ENCODE measurements around the gene TOPAZ1. TPM values are rescaled to one million over a fixed set of nuclear protein-coding genes. Genes with fewer than 3 reads are reported as not detected.

The TOPAZ1 gene
- total and polyA plus RNA-seq, 2 of the 8 experiments (the other 6 are each of a cell fraction or from before 2014, with no cell fraction given) = not detected

GRCh38 chr3:44330444-44330843, 88.8 kb downstream of the TOPAZ1 start:
- no peak overlapping the region for H3K23ac ChIP-seq (ENCODE audit: insufficient read length)
- TF ChIP-seq ASH2L (IDR thresholded peaks at IDR 0.05; ENCODE audit: low read length) (no peak), CHD1 (IDR thresholded peaks at IDR 0.05; ENCODE audit: low read depth, low read length) (no peak), SIRT6 (IDR thresholded peaks at IDR 0.05; ENCODE audit: low read length) (no peak), SIN3A (conservative IDR thresholded peaks at IDR 0.05 in 1 of 2, IDR thresholded peaks at IDR 0.05 in 1 of 2; ENCODE audit: low read depth in 1 of 2, low read length in 2 of 2) (no peak), NANOG (IDR thresholded peaks at IDR 0.05; ENCODE audit: insufficient read depth, low read depth, low read length, poor library complexity, severe bottlenecking) (no peak), POLR2A (IDR thresholded peaks at IDR 0.05; ENCODE audit: control extremely low read depth in 1 of 2, low read depth in 2 of 2, low read length in 2 of 2) (no peak), MAFK (IDR thresholded peaks at IDR 0.05; ENCODE audit: low read depth, low read length) (no peak), CBX5 (IDR thresholded peaks at IDR 0.05; ENCODE audit: low read depth, low read length) (no peak), SAP30 (IDR thresholded peaks at IDR 0.05; ENCODE audit: insufficient read depth, insufficient replicate concordance, low read length) (no peak), CTCF (IDR thresholded peaks at IDR 0.05; ENCODE audit: control extremely low read depth in 1 of 3, insufficient read depth in 1 of 3, low read depth in 1 of 3, low read length in 3 of 3) (no peak), KDM5A (IDR thresholded peaks at IDR 0.05; ENCODE audit: low read length) (no peak), CREB1 (IDR thresholded peaks at IDR 0.05) (no peak)
- TF ChIP-seq, protein P1, sequence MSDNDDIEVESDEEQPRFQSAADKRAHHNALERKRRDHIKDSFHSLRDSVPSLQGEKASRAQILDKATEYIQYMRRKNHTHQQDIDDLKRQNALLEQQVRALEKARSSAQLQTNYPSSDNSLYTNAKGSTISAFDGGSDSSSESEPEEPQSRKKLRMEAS (IDR thresholded peaks at IDR 0.05) = no peak

More at GRCh38 chr3:44330444-44330843, 88.8 kb downstream of the TOPAZ1 start:
- no peaks in the 10 kb centered on the region for H3K36me3 ChIP-seq (ENCODE audit: control insufficient read depth in 2 of 4, insufficient read depth in 4 of 4, low read length in 3 of 4)
- no peak overlapping the region for H2AK5ac ChIP-seq (ENCODE audit: low read depth, low read length)
- no peaks in the 10 kb centered on the region for H3K23me2 ChIP-seq (ENCODE audit: low read depth, low read length)
- WGBS, 2 experiments (ENCODE audit: extremely low coverage in 1 of 2, insufficient coverage in 1 of 2, insufficient read length in 1 of 2, insufficient replicate concordance in 2 of 2, low coverage in 1 of 2, low lambda C conversion rate in 2 of 2, missing lambda C conversion rate in 1 of 2) = 86% methylated on average over 2 of the region's 2 CpGs; no CpG with 5 or more reads in 1 of the 2 experiments
- no peak overlapping the region for H2BK120ac ChIP-seq (replicated peaks; ENCODE audit: low read depth, low read length)
- no peak overlapping the region for H3K4me3 ChIP-seq (ENCODE audit: extremely low read depth in 1 of 4, insufficient read depth in 2 of 4, low read depth in 3 of 4, low read length in 4 of 4)
- H3K4me2 ChIP-seq (ENCODE audit: insufficient read depth in 1 of 2, low read depth in 2 of 2, low read length in 2 of 2) = no peak overlapping the region
- H4K20me1 ChIP-seq (replicated peaks in 1 of 2; ENCODE audit: control insufficient read depth in 1 of 2, insufficient read depth in 2 of 2, low read length in 2 of 2) = no peaks in the 10 kb centered on the region
- no peak overlapping the region for H3K27ac ChIP-seq (ENCODE audit: low read depth, low read length)
- H3K9me3 ChIP-seq (ENCODE audit: insufficient read depth in 2 of 2, low read depth in 1 of 2, low read length in 1 of 2) = no peaks in the 10 kb centered on the region
- H3K79me2 ChIP-seq (ENCODE audit: control insufficient read depth in 1 of 2, insufficient read depth in 2 of 2, low read length in 2 of 2) = no peaks in the 10 kb centered on the region
- no peak overlapping the region for H3K14ac ChIP-seq (ENCODE audit: insufficient read length)
- H3K9ac ChIP-seq (replicated peaks in 1 of 4; ENCODE audit: extremely low read depth in 1 of 4, low read depth in 3 of 4, low read length in 3 of 4) = no peak overlapping the region
- POLR2A ChIA-PET (ENCODE audit: partially characterized antibody) = no interaction called here
- DNase-seq (ENCODE audit: low read depth in 1 of 2, low spot score in 2 of 2) (no peak), FAIRE-seq (no peak)
- no peak overlapping the region for H4K5ac ChIP-seq (ENCODE audit: insufficient read length, low read depth, low read length)
- CTCF ChIA-PET (ENCODE audit: partially characterized antibody) = interaction anchor here (1.9 kb wide), 1 partner anchor 8 kb away, joined by 4 read pairs; no protein-coding TSS in a partner anchor
- H2BK12ac ChIP-seq (ENCODE audit: low read depth, low read length) = no peak overlapping the region
- no peak overlapping the region for H3K4ac ChIP-seq (replicated peaks; ENCODE audit: insufficient read length, low read depth, low read length)
- no peaks in the 10 kb centered on the region for H3K27me3 ChIP-seq (replicated peaks in 1 of 4; ENCODE audit: control insufficient read depth in 3 of 4, extremely low read depth in 1 of 4, insufficient read depth in 3 of 4, low read length in 3 of 4)
- H2BK15ac ChIP-seq (ENCODE audit: low read length) = no peak overlapping the region
- no peak overlapping the region for H4K91ac ChIP-seq (replicated peaks; ENCODE audit: insufficient read length, low read length)
- H2BK20ac ChIP-seq (ENCODE audit: low read length) = no peak overlapping the region
- H4K8ac ChIP-seq (ENCODE audit: extremely low read depth, insufficient read depth, low read length) = no peak overlapping the region
- no peaks in the 10 kb centered on the region for H3K4me1 ChIP-seq (replicated peaks in 1 of 4; ENCODE audit: control insufficient read depth in 3 of 4, insufficient read depth in 4 of 4, low read length in 3 of 4)
- no peaks in the 10 kb centered on the region for H3K79me1 ChIP-seq (ENCODE audit: low read depth, low read length)
- H3K18ac ChIP-seq (ENCODE audit: extremely low read depth, low read length) = no peak overlapping the region
- H2AFZ ChIP-seq (ENCODE audit: low read length) = no peak overlapping the region
- no peak overlapping the region for H2BK5ac ChIP-seq (ENCODE audit: low read depth, low read length)
- no peak overlapping the region for H3K56ac ChIP-seq (replicated peaks; ENCODE audit: insufficient read length, low read depth, low read length)

Data from H1 (cell line).